Urothelium cell line (cell line): ENCODE measurements around the gene XPNPEP1.

Experiments used
- DNase-seq: peaks from one replicate; pipeline ENCODE4 v3.0.0; 2011; ENCODE audit warnings: low spot score, mixed read lengths
- FAIRE-seq: peaks from 2 replicates; lab custom pipeline; 2011; peaks lifted over from hg19 to GRCh38; lab: Jason Lieb, UNC

Gene XPNPEP1

GRCh38 chr10:109821672-109822071 lies 101.6 kb downstream of the XPNPEP1 start:
- DNase-seq: no peak
- FAIRE-seq: peak; percentile 79

DNA sequence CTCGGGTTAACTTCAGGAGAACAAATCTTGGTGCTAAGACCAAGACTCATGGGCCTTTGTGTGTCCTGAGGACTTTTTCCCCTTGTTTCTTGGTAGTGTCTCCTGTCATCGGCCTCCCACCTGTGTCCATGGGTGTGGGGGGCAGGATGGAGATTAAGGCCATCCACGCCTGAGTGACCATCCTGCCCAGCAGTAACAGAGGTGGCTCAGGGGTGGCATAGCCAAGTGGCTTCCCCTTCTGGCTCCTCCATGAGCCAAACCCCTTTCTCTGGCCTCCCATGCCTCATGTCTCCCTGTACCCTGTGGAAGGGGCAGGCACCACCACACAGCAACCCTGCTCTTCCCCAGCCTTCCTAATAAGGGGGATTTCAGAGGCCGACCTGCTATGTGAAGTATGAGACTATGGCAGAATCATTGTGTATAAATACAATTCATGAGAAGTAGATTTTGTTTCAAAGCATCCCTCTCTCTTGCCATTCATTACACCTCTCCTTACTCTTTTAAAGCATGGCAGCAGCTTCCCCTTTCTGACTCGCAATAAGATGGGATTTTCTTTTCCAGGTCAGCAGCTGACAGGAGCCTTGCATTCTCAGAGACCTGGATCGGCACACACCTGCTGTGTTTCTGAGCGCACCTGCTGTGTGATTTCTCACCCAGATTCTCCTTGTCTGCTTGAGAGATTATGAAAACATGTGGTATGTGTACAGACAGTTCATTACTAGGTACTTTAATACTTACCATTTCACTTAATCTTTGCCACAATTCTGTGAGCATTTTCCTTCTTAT lies 102.5 kb downstream of the XPNPEP1 start:
- FAIRE-seq: no peak
- DNase-seq: no peak

DNA sequence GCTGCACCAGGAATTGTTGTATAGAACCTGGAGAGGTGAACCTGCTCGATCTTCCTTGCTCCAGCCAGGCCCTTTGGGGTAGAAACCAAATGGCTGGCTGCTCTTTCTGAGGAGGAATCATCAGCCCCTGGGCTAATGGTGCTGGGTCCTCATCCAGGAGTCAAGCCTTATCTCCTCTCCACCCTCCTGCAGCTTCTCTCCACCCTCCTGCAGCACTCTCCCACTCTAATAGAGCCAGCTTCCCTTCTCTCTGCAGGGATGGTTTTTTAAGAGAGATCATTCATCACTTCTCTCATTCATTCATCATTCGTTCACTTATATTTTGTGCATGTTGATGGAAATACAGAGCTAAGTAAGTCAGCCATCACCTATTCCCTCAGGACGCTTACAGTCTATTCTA lies 103.5 kb downstream of the XPNPEP1 start:
- DNase-seq: no peak
- FAIRE-seq: no peak
